Measurements from ENCODE around the gene ADCK2. TPM values are rescaled to one million over a fixed set of nuclear protein-coding genes. Genes with fewer than 3 reads are reported as not detected.

Gene ADCK2
- total and polyA plus RNA-seq, 9 of the 15 experiments (the other 6 are each of a cell fraction or from before 2014, with no cell fraction given): 0.08 to 14.3 (median 9.7) TPM

- CTCF ChIA-PET (ENCODE audit: low intra/inter-chr PET ratio): no interaction called here
Observed at GRCh38 chr7:140635816-140636215, 36.9 kb upstream of the ADCK2 start.

GRCh38 chr7:140637400-140637799 lies 35.3 kb upstream of the ADCK2 start:
- Histone ChIP-seq H4K20me1 (replicated peaks; ENCODE audit: control insufficient read depth, insufficient read depth, low read length) (peaks cover 10% of the 10 kb centered on the region; the same call in 1 of the 2 replicates), H2AFZ (ENCODE audit: low read depth, low read length) (no peak overlapping the region), H3K4me2 (ENCODE audit: insufficient read depth, low read length) (no peak overlapping the region), H3K4me3 (no peak overlapping the region), H3K27ac (ENCODE audit: extremely low read depth, low read depth, low read length) (no peak overlapping the region), H3K9ac (ENCODE audit: insufficient read depth in 1 of 2, low read depth in 2 of 2, low read length in 2 of 2) (no peak overlapping the region), H3K36me3 (ENCODE audit: control insufficient read depth, insufficient read depth, low read length) (no peaks in the 10 kb centered on the region), H3K79me2 (ENCODE audit: control insufficient read depth, insufficient read depth, low read length) (no peaks in the 10 kb centered on the region), H3K27me3 (ENCODE audit: control insufficient read depth in 2 of 2, insufficient read depth in 2 of 2, low read length in 2 of 2) (peaks cover 58 to 79% of the 10 kb centered on the region in 2 experiments), H3K4me1 (replicated peaks in 1 of 2; ENCODE audit: control insufficient read depth in 2 of 2, insufficient read depth in 2 of 2, low read length in 2 of 2) (peaks cover 0 to 16% of the 10 kb centered on the region in 2 experiments; a peak in 2 of 5 replicates), H3K9me1 (ENCODE audit: control insufficient read depth, insufficient read depth, low read length) (no peaks in the 10 kb centered on the region), H3K9me3 (replicated peaks; ENCODE audit: control insufficient read depth, insufficient read depth, low read depth, low read length) (no peaks in the 10 kb centered on the region)
- FAIRE-seq (no peak), ATAC-seq (no peak), DNase-seq (ENCODE audit: extremely low read depth in 1 of 4, low spot score in 3 of 4) (no peak)
- intact Hi-C loops (cut with micrococcal nuclease): no loop called here
- ChIA-PET POLR2A (no interaction called here), CTCF (ENCODE audit: low intra/inter-chr PET ratio) (no interaction called here)
- WGBS (ENCODE audit: insufficient coverage, low coverage, missing lambda C conversion rate): 2% methylated on average over 3 of the region's 3 CpGs
- no TSS peak for BruUV-seq (replicated peaks)
- in situ Hi-C loops (cut with MboI): no loop called here
- TF ChIP-seq NFIX (CRISPR knock-in tag; IDR thresholded peaks at IDR 0.05; ENCODE audit: low read depth) (no peak), ZNF408 (CRISPR knock-in tag; IDR thresholded peaks at IDR 0.05; ENCODE audit: low read depth) (no peak), ZFX (CRISPR knock-in tag; IDR thresholded peaks at IDR 0.05) (no peak), POLR2AphosphoS2 (IDR thresholded peaks at IDR 0.05; ENCODE audit: low read length) (no peak), MXD1 (CRISPR knock-in tag; IDR thresholded peaks at IDR 0.05; ENCODE audit: borderline replicate concordance, poor library complexity, severe bottlenecking) (no peak), KAT8 (IDR thresholded peaks at IDR 0.05; ENCODE audit: low read depth) (no peak), PBX2 (CRISPR knock-in tag; IDR thresholded peaks at IDR 0.05; ENCODE audit: low read depth) (no peak), PBX2 (tag; conservative IDR thresholded peaks at IDR 0.05; ENCODE audit: low read depth) (no peak), MXI1 (IDR thresholded peaks at IDR 0.05; ENCODE audit: low read depth, low read length) (no peak), HOXB6 (CRISPR knock-in tag; IDR thresholded peaks at IDR 0.05; ENCODE audit: borderline replicate concordance) (no peak)

More at GRCh38 chr7:140635816-140636215, 36.9 kb upstream of the ADCK2 start:
- no peak for DNase-seq (ENCODE audit: extremely low read depth in 1 of 4, low spot score in 3 of 4)
- Histone ChIP-seq H3K4me2 (ENCODE audit: insufficient read depth, low read length) (no peak overlapping the region), H3K4me1 (replicated peaks in 1 of 2; ENCODE audit: control insufficient read depth in 2 of 2, insufficient read depth in 2 of 2, low read length in 2 of 2) (peaks cover 0 to 11% of the 10 kb centered on the region in 2 experiments; a peak in 2 of 5 replicates), H3K79me2 (ENCODE audit: control insufficient read depth, insufficient read depth, low read length) (no peaks in the 10 kb centered on the region), H3K36me3 (ENCODE audit: control insufficient read depth, insufficient read depth, low read length) (no peaks in the 10 kb centered on the region), H3K4me3 (no peak overlapping the region), H3K27ac (ENCODE audit: extremely low read depth, low read depth, low read length) (no peak overlapping the region), H3K9ac (ENCODE audit: insufficient read depth in 1 of 2, low read depth in 2 of 2, low read length in 2 of 2) (no peak overlapping the region), H3K9me1 (ENCODE audit: control insufficient read depth, insufficient read depth, low read length) (no peaks in the 10 kb centered on the region), H3K27me3 (ENCODE audit: control insufficient read depth in 2 of 2, insufficient read depth in 2 of 2, low read length in 2 of 2) (peaks cover 63 to 80% of the 10 kb centered on the region in 2 experiments), H4K20me1 (replicated peaks; ENCODE audit: control insufficient read depth, insufficient read depth, low read length) (peaks cover 7% of the 10 kb centered on the region; the same call in 1 of the 2 replicates), H2AFZ (ENCODE audit: low read depth, low read length) (no peak overlapping the region), H3K9me3 (replicated peaks; ENCODE audit: control insufficient read depth, insufficient read depth, low read depth, low read length) (no peaks in the 10 kb centered on the region)
- no TSS peak for BruUV-seq (replicated peaks)
- no peak for FAIRE-seq
- intact Hi-C loops (cut with micrococcal nuclease): no loop called here
- in situ Hi-C loops (cut with MboI): no loop called here
- ATAC-seq: no peak
- POLR2A ChIA-PET: interaction anchor here (0.6 to 1.3 kb wide), 4 partner anchors 9 to 293 kb away, joined by 3 to 5 read pairs (median 3); no protein-coding TSS in a partner anchor
- TF ChIP-seq ZNF274 (IDR thresholded peaks at IDR 0.05; ENCODE audit: borderline replicate concordance, low read depth, low read length) (no peak), ZBTB1 (CRISPR knock-in tag; IDR thresholded peaks at IDR 0.05; ENCODE audit: borderline replicate concordance, low read depth) (no peak), CBFA2T2 (conservative IDR thresholded peaks at IDR 0.05) (no peak), KDM2B (CRISPR knock-in tag; IDR thresholded peaks at IDR 0.05) (no peak)
- 17% methylated on average over 5 of the region's 5 CpGs for whole genome bisulfite sequencing (ENCODE audit: insufficient coverage, low coverage, missing lambda C conversion rate)
